IPS-18c (cell line): ENCODE measurements around the gene STK33.
"Not testable (repeated sequence)": the region's sequence is repeated elsewhere in the genome, so short reads cannot be mapped to it uniquely, and the experiment has no call there.

Source experiments
- H3K4me3 ChIP-seq: 2 replicates; pipeline ENCODE4 v1.7.0; 2013; ENCODE audit warnings: low read depth, mild to moderate bottlenecking, low read length, moderate library complexity; ENCODE audit not compliant: insufficient read depth
- H3K9me3 ChIP-seq: one replicate; pipeline ENCODE4 v1.6.1; 2013; ENCODE audit warnings: mild to moderate bottlenecking, low read length, moderate library complexity; ENCODE audit not compliant: control insufficient read depth, insufficient read depth

STK33 gene

DNA sequence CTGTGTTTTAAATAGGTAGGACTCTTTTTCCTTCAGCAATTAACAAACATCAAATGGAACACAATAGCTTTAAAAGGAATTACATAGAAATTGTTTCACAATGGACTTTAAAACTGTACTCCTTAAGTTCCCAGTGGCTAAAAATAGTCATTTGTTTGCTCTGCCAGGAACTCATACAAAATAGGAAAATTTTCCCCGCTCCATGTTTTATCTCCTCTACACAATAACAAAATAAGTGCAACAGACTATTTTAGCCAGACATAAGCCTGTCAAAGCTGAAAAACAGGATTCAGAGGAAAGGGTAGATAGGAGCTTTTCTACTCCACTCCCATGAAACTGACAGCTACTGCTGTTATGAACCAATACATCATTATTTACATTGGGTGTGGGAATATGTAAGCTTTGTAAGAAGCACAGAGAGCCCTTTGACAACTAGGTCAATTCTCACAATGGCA is 90.1 kb downstream of the STK33 start:
- no peak overlapping the region for H3K4me3 ChIP-seq
- H3K9me3 ChIP-seq, result no peaks in the 10 kb centered on the region

DNA sequence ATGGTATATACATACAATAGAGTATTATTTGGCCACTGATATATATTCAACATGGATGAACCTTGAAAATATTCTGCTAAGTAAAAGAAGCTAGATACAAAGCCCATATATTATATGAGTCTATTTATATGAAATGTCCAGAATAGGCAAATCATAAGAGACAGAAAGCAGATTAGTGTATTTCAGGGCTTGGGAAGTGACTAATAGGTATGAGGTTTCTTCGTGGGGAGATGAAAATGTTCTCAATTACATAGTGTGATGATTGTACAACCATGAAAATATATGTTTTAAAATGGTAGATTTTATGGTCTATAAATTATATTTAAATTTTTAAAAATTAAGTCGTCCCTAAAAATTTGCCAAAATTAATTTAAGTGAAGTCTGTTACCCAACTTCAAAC is 92.2 kb downstream of the STK33 start:
- Histone ChIP-seq H3K9me3 (no peaks in the 10 kb centered on the region), H3K4me3 (no peak overlapping the region)

DNA sequence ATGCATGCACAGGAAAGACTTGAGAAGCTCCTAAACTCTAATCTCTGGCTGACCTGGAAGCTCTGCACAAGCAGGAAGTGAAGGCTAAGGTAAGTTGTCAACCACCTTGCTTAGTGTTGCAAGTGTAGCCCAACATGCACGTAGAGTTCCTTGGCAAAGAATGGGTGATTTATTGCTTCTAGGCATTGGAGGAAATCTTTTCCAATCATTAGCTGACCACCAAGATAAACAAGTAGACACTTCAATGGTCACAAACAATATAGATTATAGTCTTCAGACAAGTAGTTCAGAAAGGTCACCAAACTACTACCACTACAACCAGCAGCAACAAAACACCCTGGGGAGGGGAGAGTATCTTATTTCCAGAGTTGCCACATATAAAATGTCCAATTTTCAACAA is 105.6 kb downstream of the STK33 start:
- Histone ChIP-seq H3K4me3 (no peak overlapping the region), H3K9me3 (peaks cover 6% of the 10 kb centered on the region)

DNA sequence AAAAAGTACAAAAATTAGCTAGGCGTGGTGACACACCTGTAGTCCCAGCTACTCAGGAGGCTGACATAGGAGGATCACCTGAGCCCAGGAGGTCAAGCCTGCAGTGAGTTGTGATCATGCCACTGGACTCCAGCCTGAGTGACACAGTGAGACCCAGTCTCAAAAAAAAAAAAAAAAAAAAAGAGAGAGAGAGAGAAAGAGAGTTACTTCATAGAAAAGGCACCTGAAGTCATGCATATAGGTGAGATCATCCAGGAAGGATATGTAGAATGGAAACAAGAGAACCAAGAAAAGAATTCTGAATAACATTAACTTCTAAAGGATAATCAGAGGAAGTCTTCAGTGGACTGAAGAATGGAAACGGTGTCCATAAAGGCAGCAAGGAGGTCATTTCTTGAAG is 106.8 kb downstream of the STK33 start:
- H3K4me3 ChIP-seq, result no peak overlapping the region
- H3K9me3 ChIP-seq, result peaks cover 6% of the 10 kb centered on the region

DNA sequence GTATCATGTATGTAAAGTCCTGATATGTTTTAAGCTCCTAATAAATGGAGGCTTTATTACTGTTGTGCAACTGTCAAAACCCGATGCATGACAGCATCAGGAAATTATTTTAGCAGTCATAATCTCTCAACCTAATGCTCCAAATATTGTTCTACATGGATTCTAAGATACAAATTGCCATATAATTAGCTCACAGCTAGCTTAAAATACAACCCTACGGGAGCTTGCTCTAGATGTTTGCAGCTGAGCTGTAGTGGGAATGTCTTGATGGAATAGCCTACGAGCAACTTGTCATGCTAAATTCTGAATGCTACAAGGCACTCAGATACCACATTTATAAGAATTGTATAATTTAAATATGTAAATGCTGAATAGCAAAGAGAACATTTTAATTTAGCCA is 109.8 kb downstream of the STK33 start:
- no peak overlapping the region for H3K4me3 ChIP-seq
- no peaks in the 10 kb centered on the region for H3K9me3 ChIP-seq

DNA sequence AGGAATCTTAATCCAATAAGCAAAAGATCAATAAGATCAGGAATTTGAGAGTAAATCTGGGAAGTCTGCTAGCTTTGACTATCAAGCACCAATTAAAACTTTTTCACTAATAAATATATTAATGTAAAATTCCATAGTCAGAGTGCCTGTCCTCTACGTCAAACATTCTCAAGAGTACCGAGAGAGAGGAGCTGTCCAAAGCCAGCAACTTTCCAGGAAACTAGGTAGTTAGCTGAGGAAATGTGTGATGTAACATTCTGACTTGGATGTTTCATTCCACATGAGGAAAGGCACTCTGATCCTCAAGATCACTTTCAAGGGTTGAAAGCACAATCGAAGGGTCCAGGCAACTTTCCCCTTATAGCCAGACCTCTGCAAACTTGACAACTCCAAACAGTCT is 113.2 kb downstream of the STK33 start:
- Histone ChIP-seq H3K4me3 (no peak overlapping the region), H3K9me3 (no peaks in the 10 kb centered on the region)

DNA sequence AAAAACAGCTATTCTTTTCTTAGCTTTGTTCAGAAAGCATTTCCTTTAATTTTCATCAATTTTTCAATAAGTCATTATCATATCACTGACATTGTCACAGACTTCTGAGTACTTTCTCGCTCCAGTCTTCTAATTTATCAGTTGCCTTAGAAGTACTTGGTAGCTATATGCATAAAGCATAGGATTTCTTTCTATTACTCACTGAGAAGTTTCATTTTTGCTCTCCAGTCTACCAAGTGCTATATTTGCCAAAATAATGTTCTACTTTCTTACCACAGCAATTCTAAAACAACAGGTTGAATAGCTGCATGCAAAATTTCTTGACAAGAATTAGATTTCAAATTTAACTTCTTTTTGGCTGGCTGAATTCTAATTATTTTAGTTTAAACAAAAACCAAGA is 116.3 kb downstream of the STK33 start:
- Histone ChIP-seq H3K4me3 (no peak overlapping the region), H3K9me3 (peaks cover 4% of the 10 kb centered on the region)

DNA sequence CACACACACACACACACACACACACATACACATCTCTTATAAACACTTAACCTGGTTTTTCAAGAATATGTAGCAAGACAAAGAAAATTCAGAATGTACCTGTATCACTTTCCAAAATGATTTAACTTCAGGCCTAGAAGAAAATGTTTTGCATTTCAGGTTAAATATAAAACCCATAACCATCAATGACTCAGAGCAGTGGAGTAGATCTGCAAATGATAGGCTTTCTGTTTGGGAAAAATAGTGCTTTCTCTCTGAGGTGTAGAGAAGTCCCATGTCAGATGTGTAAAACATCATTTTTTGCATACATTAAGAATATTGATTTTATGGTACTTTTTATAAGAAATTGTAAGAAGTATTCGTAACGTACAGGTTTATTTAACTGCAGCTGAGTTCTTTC is 116.9 kb downstream of the STK33 start:
- H3K9me3 ChIP-seq, result peaks cover 4% of the 10 kb centered on the region
- H3K4me3 ChIP-seq, result no peak overlapping the region

DNA sequence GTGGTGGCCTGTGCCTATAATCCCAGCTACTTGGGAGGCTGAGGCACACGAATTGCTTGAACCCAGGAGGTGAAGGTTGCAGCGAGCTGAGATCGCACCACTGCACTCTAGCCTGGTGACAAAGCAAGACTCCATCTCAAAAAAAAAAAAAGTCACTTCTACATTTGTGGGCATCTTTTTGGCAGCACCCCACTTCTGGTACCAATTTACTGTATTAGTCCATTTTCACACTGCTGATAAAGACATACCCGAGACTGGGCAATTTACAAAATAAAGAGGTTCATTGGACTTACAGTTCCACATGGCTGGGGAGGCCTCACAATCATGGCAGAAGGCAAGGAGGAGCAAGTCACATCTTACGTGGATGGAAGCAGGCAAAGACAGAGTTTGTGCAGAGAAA is 126.2 kb downstream of the STK33 start:
- H3K9me3 ChIP-seq, H3K4me3 ChIP-seq: not testable (repeated sequence)

DNA sequence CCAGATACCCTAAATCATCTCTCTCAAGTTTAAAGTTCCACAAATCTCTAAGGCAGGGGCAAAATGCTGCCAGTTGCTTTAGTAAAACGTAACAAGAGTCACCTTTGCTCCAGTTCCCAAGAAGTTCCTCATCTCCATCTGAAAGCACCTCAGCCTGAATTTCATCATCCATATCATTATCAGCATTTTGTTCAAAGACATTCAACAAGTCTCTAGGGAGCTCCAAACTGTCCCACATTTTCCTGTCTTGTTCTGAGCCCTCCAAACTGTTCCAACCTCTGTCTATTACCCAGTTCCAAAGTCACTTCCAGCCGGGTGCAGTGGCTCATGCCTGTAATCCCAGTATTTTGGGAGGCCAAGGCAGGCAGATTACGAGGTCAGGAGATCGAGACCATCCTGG is 126.7 kb downstream of the STK33 start:
- not testable (repeated sequence) for H3K9me3 ChIP-seq

DNA sequence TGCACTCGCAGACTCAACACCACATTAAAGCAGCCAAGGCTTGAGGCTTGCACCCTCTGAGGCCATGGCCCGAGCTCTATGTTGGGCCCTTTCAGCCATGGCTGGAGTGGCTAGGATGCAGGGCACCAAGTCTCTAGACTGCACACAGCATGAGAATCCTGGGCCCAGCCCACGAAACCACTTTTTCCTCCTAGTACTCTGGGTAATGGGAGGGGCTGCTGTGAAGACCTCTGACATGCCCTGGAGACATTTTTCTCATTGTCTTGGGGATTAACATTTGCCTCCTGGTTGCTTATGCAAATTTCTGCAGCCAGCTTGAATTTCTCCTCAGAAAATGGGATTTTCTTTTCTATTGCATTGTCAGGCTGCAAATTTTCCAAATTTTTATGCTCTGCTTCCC is 127.1 kb downstream of the STK33 start:
- H3K4me3 ChIP-seq, H3K9me3 ChIP-seq: not testable (repeated sequence)

More for the DNA sequence above, 126.7 kb downstream of the STK33 start:
- H3K4me3 ChIP-seq, result not testable (repeated sequence)

DNA sequence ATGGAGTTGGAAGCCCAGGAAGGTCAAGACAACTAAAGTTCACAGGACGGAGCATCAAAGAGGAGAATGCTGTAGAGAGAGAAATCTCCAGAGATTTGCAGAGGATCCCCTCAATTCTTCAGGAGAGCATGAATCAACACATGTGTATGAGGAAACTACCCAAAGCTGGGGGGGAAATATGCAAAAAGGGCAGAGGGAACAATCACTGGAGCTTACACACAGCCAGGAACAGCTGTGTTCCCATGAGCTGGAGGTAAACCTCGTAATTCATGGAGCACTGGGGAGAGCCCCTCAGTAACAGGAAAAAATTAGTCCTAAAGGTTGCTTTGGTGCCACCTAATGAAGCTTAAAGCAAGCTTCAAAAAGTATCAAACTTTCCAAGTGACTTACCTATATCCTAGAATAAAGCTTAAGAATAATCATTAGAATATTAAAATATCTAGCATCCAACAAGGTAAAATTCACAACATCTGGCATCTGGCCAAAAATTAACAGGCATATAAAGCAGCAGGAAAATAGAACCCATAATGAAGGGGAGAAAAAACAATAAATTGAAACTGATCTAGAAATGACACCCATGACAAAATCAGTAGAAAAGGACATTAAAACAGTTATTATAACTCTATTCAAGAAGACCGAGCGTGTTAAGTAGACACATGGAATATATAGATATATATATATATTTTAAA is 134.2 kb downstream of the STK33 start:
- Histone ChIP-seq H3K9me3 (peaks cover 2% of the 10 kb centered on the region), H3K4me3 (no peak overlapping the region)

DNA sequence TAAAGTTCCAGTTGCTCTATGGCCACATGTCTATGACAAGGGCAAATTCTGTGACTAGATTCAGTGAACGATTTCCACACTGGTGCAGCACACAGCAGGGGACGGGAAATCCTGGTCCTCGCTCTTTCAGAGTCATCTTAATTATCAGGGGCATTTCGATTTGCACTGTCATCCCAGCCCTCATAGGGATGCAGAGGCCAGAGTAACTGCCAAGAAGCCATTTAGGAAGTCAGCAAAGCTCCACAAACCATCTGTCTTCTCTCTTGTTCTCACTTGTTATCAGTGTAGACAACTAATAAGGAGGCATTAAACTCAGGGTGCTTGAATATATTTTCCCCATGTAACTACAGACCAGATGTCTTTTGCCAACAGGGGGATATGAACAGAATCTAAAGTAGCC is 151.7 kb downstream of the STK33 start:
- Histone ChIP-seq H3K9me3 (no peaks in the 10 kb centered on the region), H3K4me3 (no peak overlapping the region)

DNA sequence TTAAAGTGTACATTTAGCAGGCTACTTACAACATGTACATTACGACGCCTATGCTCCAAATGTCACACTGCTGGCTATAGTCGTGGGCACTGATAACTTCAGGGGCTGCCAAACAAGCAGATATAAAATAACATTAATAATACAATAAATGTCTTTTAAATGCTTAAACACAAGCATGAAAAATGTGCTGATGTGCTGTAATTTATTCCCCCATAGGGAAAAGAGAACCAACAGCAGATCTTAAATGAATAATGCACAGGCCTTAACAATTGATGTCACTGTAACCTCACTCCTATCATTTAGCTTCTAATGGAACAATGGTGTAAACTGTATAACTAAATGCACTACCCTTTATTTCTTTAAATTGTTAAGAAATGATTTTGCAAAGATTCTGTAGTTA is 153.4 kb downstream of the STK33 start:
- Histone ChIP-seq H3K4me3 (no peak overlapping the region), H3K9me3 (no peaks in the 10 kb centered on the region)

DNA sequence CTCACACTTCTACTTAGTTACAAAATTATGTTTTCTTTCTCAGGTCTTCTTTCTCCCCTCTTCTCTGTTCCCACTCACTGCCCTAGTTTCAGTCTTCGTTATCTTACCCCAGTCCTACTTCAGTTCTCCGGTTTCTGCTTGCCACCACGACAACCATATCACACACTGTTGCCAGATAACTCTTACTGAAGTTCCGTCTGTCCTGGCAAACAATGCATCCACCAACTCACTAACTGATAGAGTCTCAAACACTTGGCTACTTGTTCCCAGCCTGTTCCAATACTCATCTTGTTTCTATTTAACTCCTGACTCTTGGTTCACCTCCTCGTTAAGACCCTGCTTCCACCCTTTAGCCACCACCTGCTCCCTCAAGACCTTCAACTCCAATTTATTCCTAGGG is 164.5 kb downstream of the STK33 start:
- Histone ChIP-seq H3K4me3 (no peak overlapping the region), H3K9me3 (no peaks in the 10 kb centered on the region)

DNA sequence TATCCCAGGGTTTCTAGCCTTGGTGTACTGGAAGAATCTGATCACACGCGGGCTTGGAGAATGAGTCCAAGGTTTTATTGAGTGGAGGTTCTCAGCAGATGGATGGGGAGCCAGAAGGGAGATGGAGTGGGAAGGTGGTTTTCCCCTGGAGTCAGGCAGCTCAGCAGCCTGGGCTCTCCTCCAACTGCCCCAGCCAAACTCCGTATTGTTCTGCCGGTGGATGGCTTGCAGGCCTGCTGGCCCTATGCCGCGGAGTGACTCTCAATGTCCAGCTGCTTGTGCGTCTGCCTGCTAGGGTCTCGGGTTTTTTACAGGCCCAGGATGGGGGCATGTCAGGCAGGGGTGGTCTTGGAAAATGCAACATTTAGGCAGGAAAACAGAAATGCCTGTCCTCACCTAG is 168.0 kb downstream of the STK33 start:
- Histone ChIP-seq H3K4me3 (no peak overlapping the region), H3K9me3 (no peaks in the 10 kb centered on the region)

DNA sequence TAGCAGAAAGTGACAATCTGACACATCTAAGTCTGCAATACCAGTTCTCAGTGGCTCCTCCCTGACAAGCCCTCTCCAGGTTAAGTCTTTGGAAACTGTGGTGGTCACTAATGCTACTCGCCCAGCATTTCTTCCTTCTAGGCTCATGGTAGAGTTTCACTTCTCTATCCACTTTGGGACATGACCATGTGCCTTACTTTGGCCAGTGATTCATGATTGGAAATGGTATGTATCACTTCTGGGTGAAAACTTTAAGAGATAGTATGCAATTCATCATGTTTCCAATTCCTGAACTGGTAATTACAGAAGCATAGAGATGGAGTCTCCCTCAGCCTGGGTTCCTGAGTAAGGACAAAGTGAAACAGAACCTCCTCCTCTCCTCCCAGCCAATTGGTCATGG is 178.8 kb downstream of the STK33 start:
- Histone ChIP-seq H3K4me3 (no peak overlapping the region), H3K9me3 (peaks cover 5% of the 10 kb centered on the region)

DNA sequence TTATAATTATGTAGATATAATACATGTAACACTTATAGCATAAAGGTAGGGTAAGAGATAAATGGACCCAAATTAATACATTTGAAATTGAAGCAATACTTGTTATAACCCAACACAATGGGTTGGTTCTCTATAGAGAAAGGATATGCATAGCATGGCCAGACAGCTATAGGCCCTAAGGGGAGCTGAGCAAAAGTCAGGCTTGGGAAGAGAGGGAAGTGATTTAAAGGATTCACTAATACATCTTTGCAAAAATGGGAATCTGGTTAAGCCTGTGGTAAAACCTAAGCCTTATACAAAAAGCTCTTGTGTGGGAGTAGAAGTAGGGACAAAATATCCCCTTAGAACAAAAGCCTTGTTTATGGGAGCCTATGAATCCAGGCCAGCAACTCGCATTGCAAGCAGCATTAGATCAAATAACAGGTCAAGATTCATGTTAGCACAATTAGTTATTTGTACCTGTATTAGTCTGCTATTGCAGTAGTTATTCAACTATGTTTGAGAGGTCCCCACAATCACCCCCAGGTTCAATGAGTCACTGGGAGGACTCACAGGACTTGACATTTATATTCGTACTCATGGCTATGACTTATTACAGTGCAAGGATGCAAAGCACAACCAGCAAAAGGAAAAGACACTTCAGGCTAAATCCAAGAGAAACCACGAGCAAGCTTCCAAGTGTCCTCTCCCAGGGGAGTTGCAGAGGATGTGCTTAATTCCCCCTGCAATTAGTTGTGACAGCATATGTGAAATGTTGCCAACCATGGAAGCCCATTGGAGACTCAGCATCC is 185.7 kb downstream of the STK33 start:
- Histone ChIP-seq H3K4me3 (no peak overlapping the region), H3K9me3 (peaks cover 2% of the 10 kb centered on the region)

DNA sequence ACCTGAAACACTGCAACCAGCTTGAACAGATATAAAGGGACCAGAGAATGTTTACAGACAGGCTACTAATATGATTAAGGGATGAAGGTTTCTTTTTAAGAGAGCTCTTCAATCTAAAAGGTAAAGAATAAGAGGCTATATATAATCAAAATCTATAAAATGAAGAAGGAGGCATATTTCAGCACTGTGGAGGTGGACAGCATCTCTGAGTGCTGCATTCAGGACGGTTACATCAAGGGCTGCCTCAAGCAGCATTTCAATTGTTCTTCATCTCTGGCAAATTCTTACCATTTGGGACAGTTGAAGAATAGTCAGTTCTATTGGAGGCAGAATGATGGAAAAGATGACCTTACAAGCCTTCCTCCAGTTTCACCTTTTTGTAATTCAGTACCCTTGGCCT is 190.7 kb downstream of the STK33 start:
- Histone ChIP-seq H3K9me3 (no peaks in the 10 kb centered on the region), H3K4me3 (no peak overlapping the region)
